OCI-LY1 (cell line): ENCODE results near the gene MBNL1.

Experiments used
- CTCF ChIP-seq: fragments of 200-600 bp; sonication (generic), shearing (Covaris generic); IDR thresholded peaks from 2 replicates; pipeline ENCODE4 v1.5.1; 2017; ENCODE audit warnings: mild to moderate bottlenecking, antibody characterized with exemption, low read length, moderate library complexity, mixed read lengths
- EZH2 ChIP-seq: fragments of 200-600 bp; sonication (generic), shearing (Covaris generic); IDR thresholded peaks from 2 replicates; pipeline ENCODE4 v1.8.0; 2017; ENCODE audit warnings: borderline replicate concordance, mixed run types, mild to moderate bottlenecking, antibody characterized with exemption, low read length, moderate library complexity, mixed read lengths

- TF ChIP-seq CTCF (no peak), EZH2 (no peak)
Measured at GRCh38 chr3:152229692-152230091, 39.0 kb upstream of the MBNL1 start.
